HEK293T (cell line): ENCODE results near the gene RAD51B.

Source experiments
- ARNT ChIP-seq: fragments of 450-650 bp; IDR thresholded peaks from 2 replicates; pipeline ENCODE4 v1.6.1; 2017; ENCODE audit warnings: mild to moderate bottlenecking
- BHLHE40 ChIP-seq: fragments of 450-650 bp; IDR thresholded peaks from 2 replicates; pipeline ENCODE4 v1.6.1; 2016; ENCODE audit warnings: mild to moderate bottlenecking, moderate library complexity, borderline replicate concordance
- ELF4 ChIP-seq: fragments of 450-650 bp; IDR thresholded peaks from 2 replicates; pipeline ENCODE4 v1.6.1; 2017; ENCODE audit warnings: antibody characterized with exemption
- FOXA1 ChIP-seq: fragments of 450-650 bp; IDR thresholded peaks from 2 replicates; pipeline ENCODE4 v1.6.1; 2016; ENCODE audit warnings: mild to moderate bottlenecking
- FOXM1 ChIP-seq: fragments of 450-650 bp; IDR thresholded peaks from 2 replicates; pipeline ENCODE4 v1.6.1; 2017; ENCODE audit warnings: mild to moderate bottlenecking, borderline replicate concordance
- L3MBTL2 ChIP-seq: fragments of 450-650 bp; conservative IDR thresholded peaks from 2 replicates; pipeline ENCODE4 v1.6.1; 2016; ENCODE audit warnings: mild to moderate bottlenecking
- PKNOX1 ChIP-seq: fragments of 450-650 bp; IDR thresholded peaks from 2 replicates; pipeline ENCODE4 v1.6.1; 2016
- SP1 ChIP-seq: fragments of 450-650 bp; IDR thresholded peaks from 2 replicates; pipeline ENCODE4 v1.6.1; 2017
- SUZ12 ChIP-seq: fragments of 450-650 bp; IDR thresholded peaks from 2 replicates; pipeline ENCODE4 v1.6.1; 2016; ENCODE audit warnings: mild to moderate bottlenecking
- TARDBP ChIP-seq: fragments of 450-650 bp; IDR thresholded peaks from 2 replicates; pipeline ENCODE4 v1.6.1; 2016

GRCh38 chr14:68616221-68616902 is 796.8 kb downstream of the RAD51B start:
- TF ChIP-seq BHLHE40, result no peak
- no peak for TF ChIP-seq ARNT
- TF ChIP-seq SP1, result no peak
- no peak for TF ChIP-seq FOXM1
- no peak for TF ChIP-seq L3MBTL2
- no peak for TF ChIP-seq TARDBP
- TF ChIP-seq FOXA1, result no peak
- TF ChIP-seq SUZ12, result no peak
- TF ChIP-seq ELF4, result no peak
- no peak for TF ChIP-seq PKNOX1
